Natural killer cell (primary cell): ENCODE measurements around the gene KCNK1. TPM values are rescaled to one million over a fixed set of nuclear protein-coding genes. Genes with fewer than 3 reads are reported as not detected.
"Not testable (repeated sequence)": the region's sequence is repeated elsewhere in the genome, so short reads cannot be mapped to it uniquely, and the experiment has no call there.

Experiments
- ATAC-seq, 3 donors: fragments of 150-1000 bp in 2 of 3; fragments of 200-7000 bp in 1 of 3; cut with Tn5 transposase; 1 replicate in 1 of 3; 2 replicates in 2 of 3; pipeline ENCODE4 v1.10.0; 2021; ENCODE audit warnings: mild to moderate bottlenecking in 2 of 3, moderate library complexity in 2 of 3
- DNase-seq, 2 donors: peaks; one replicate each; pipeline versions ENCODE4 v3.0.0 to v3.0.0-alpha.2; 2013 to 2021; ENCODE audit warnings: mixed read lengths in 1 of 2
- H3K27ac ChIP-seq: one replicate; pipeline ENCODE4 v1.5.1; 2013; ENCODE audit warnings: mild to moderate bottlenecking, low read length
- H3K27me3 ChIP-seq: one replicate; pipeline ENCODE4 v1.6.1; 2013; ENCODE audit warnings: low read length; ENCODE audit not compliant: control insufficient read depth, insufficient read depth
- H3K36me3 ChIP-seq: one replicate; pipeline ENCODE4 v1.6.1; 2013; ENCODE audit warnings: low read length; ENCODE audit not compliant: control insufficient read depth, insufficient read depth
- H3K4me1 ChIP-seq: one replicate; pipeline ENCODE4 v1.6.1; 2013; ENCODE audit warnings: low read length; ENCODE audit not compliant: control insufficient read depth, insufficient read depth
- H3K4me3 ChIP-seq: one replicate; pipeline ENCODE4 v1.5.1; 2013; ENCODE audit warnings: low read length
- H3K9me3 ChIP-seq: one replicate; pipeline ENCODE4 v1.6.1; 2013; ENCODE audit warnings: low read length; ENCODE audit not compliant: control insufficient read depth, insufficient read depth
- H3K27ac Mint-ChIP-seq, 2 donors: one replicate each; pipeline ENCODE4 v1.8.0; 2022; ENCODE audit warnings: mild to moderate bottlenecking in 2 of 2, mixed read lengths in 2 of 2, moderate library complexity in 1 of 2
- H3K27me3 Mint-ChIP-seq, 2 donors: one replicate each; pipeline ENCODE4 v1.8.0; 2022; ENCODE audit warnings: low read depth in 2 of 2, mixed read lengths in 2 of 2
- H3K36me3 Mint-ChIP-seq: one replicate; pipeline ENCODE4 v1.8.0; 2022; ENCODE audit warnings: mixed read lengths
- H3K4me1 Mint-ChIP-seq, 2 donors: one replicate each; pipeline ENCODE4 v1.8.0; 2022; ENCODE audit warnings: mixed read lengths in 2 of 2
- H3K4me3 Mint-ChIP-seq: one replicate; pipeline ENCODE4 v1.8.0; 2022; ENCODE audit warnings: mild to moderate bottlenecking, moderate library complexity, mixed read lengths
- H3K9me3 Mint-ChIP-seq, 2 donors: one replicate each; pipeline ENCODE4 v1.8.0; 2022; ENCODE audit warnings: mixed read lengths in 2 of 2
- CTCF ChIP-seq: fragments of 200-600 bp; IDR thresholded peaks from one replicate; pipeline ENCODE4 v1.8.0; 2022; ENCODE audit warnings: antibody characterized with exemption
- WGBS: methylation state at CpG from one replicate; pipeline ENCODE4 v1.1.7; 2013; ENCODE audit warnings: missing lambda C conversion rate; ENCODE audit not compliant: insufficient coverage; 5-methylcytosine and 5-hydroxymethylcytosine counted together
- intact Hi-C: fragments of 100-400 bp; cut with micrococcal nuclease; formaldehyde crosslinking; loops from one replicate; pipeline ENCODE4 v1.14.2; 2022
- total RNA-seq, 4 donors: library from RNA; stranded (reverse); fragments of 120-200 nt in 1 of 4; gene quantifications; one replicate each; pipeline versions ENCODE4 v1.2.3 to v1.2.4, GENCODE V29; 2013 to 2022

Gene KCNK1
- total RNA-seq, 3 donors from 2014 or later (not counting 1 experiment from before 2014, with no cell fraction given), result 0.16 TPM; not detected in 2

- Mint-ChIP-seq H3K4me3 (no peak overlapping the region), H3K36me3 (no peaks in the 10 kb centered on the region), H3K27ac (no peak overlapping the region), H3K4me1 (no peaks in the 10 kb centered on the region), H3K9me3 (peaks cover 2 to 5% of the 10 kb centered on the region in 2 donors), H3K27me3 (peaks cover 26 to 41% of the 10 kb centered on the region in 2 donors)
- Histone ChIP-seq H3K27ac (no peak overlapping the region), H3K4me3 (no peak overlapping the region), H3K4me1 (no peaks in the 10 kb centered on the region), H3K27me3 (peaks cover 17% of the 10 kb centered on the region), H3K36me3 (no peaks in the 10 kb centered on the region), H3K9me3 (no peaks in the 10 kb centered on the region)
- intact Hi-C loops, result no loop called here
- no peak for TF ChIP-seq CTCF
- 19% methylated on average over 36 of the region's 36 CpGs for WGBS
- DNase-seq (no peak), ATAC-seq (no peak)
These were observed 1.0 kb downstream of the KCNK1 start for GRCh38 chr1:233614743-233615521.

- no peak overlapping the region for H3K27ac Mint-ChIP-seq
These were observed 1.7 kb downstream of the KCNK1 start for GRCh38 chr1:233615571-233615970.

GRCh38 chr1:233617025-233617424 is 3.1 kb downstream of the KCNK1 start:
- H3K4me3 Mint-ChIP-seq, result no peak overlapping the region
- no peaks in the 10 kb centered on the region for H3K4me1 ChIP-seq
- intact Hi-C loops, result no loop called here

More at GRCh38 chr1:233615571-233615970, 1.7 kb downstream of the KCNK1 start:
- Histone ChIP-seq H3K4me3 (no peak overlapping the region), H3K36me3 (no peaks in the 10 kb centered on the region), H3K27me3 (peaks cover 16% of the 10 kb centered on the region), H3K4me1 (no peaks in the 10 kb centered on the region), H3K9me3 (no peaks in the 10 kb centered on the region), H3K27ac (no peak overlapping the region)
- no peak for ATAC-seq
- Mint-ChIP-seq H3K9me3 (peaks cover 2 to 5% of the 10 kb centered on the region in 2 donors), H3K4me3 (no peak overlapping the region), H3K36me3 (no peaks in the 10 kb centered on the region), H3K27me3 (peaks cover 26 to 41% of the 10 kb centered on the region in 2 donors), H3K4me1 (no peaks in the 10 kb centered on the region)
- intact Hi-C loops, result no loop called here
- no peak for DNase-seq
- WGBS, result 80% methylated on average over 3 of the region's 3 CpGs
- no peak for TF ChIP-seq CTCF

GRCh38 chr1:233619414-233619813 is 5.5 kb downstream of the KCNK1 start:
- H3K36me3 Mint-ChIP-seq, ATAC-seq, H3K27ac Mint-ChIP-seq, DNase-seq, intact Hi-C loops, H3K4me3 Mint-ChIP-seq, H3K36me3 ChIP-seq, H3K4me1 ChIP-seq, H3K9me3 ChIP-seq, H3K4me1 Mint-ChIP-seq, H3K4me3 ChIP-seq, H3K27ac ChIP-seq, H3K9me3 Mint-ChIP-seq: not testable (repeated sequence)
- WGBS, result 91% methylated on average over 7 of the region's 7 CpGs
- peaks cover 25 to 31% of the 10 kb centered on the region in 2 donors for H3K27me3 Mint-ChIP-seq
- H3K27me3 ChIP-seq, result peaks cover 11% of the 10 kb centered on the region

More at GRCh38 chr1:233617025-233617424, 3.1 kb downstream of the KCNK1 start:
- H3K27ac ChIP-seq, result no peak overlapping the region
- H3K4me3 ChIP-seq, result no peak overlapping the region
- ATAC-seq (no peak), DNase-seq (no peak)
- no peaks in the 10 kb centered on the region for H3K36me3 Mint-ChIP-seq
- H3K9me3 ChIP-seq, result no peaks in the 10 kb centered on the region
- no peak for TF ChIP-seq CTCF
- peaks cover 0 to 2% of the 10 kb centered on the region in 2 donors for H3K9me3 Mint-ChIP-seq
- H3K4me1 Mint-ChIP-seq, result no peaks in the 10 kb centered on the region
- no peaks in the 10 kb centered on the region for H3K36me3 ChIP-seq
- 80% methylated on average over 1 of the region's 1 CpG for WGBS
- H3K27me3 ChIP-seq, result peaks cover 16% of the 10 kb centered on the region
- H3K27ac Mint-ChIP-seq, result no peak overlapping the region
- peaks cover 25 to 31% of the 10 kb centered on the region in 2 donors for H3K27me3 Mint-ChIP-seq
